IMR-90 (cell line): ENCODE results near the gene IGBP1.

Experiments used
- BHLHE40 ChIP-seq: fragments of 150-350 bp; IDR thresholded peaks from 2 replicates; pipeline ENCODE4 v1.6.1; 2016; ENCODE audit warnings: mild to moderate bottlenecking, low read depth, low read length
- CHD1 ChIP-seq: IDR thresholded peaks from 2 replicates; pipeline ENCODE4 v1.6.1; 2012; ENCODE audit warnings: low read depth, low read length, improper control_type of control experiment
- POLR2A ChIP-seq: IDR thresholded peaks from 2 replicates; pipeline ENCODE4 v1.6.1; 2012; ENCODE audit warnings: mild to moderate bottlenecking, low read depth, low read length
- SMC3 ChIP-seq: fragments of 150-350 bp; IDR thresholded peaks from 2 replicates; pipeline ENCODE4 v1.6.1; 2016; ENCODE audit warnings: low read depth, mild to moderate bottlenecking, antibody characterized with exemption, low read length, moderate library complexity
- TF ChIP-seq, protein P1 (sequence below): conservative IDR thresholded peaks from 2 replicates; pipeline ENCODE4 v1.5.1; 2012; ENCODE audit warnings: mild to moderate bottlenecking, low read depth, low read length, improper control_type of control experiment

DNA sequence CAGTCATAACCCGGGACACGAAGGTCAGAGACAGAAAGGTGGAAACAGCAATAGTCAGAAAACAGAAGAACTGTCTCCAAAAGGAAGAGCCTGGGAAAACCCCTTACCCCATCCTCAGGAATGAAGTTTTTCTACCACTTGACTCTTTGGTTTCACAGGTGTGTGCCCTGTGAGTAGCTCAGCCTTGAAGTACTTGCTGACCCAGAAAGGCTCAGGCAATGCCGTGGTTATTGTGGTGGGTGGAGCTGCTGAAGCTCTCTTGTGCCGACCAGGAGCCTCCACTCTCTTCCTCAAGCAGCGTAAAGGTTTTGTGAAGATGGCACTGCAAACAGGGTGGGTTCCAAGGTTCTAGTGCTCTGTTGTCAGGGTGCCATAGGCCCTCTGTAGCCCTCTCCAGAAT, 68.5 kb downstream of the IGBP1 start:
- TF ChIP-seq, protein P1, sequence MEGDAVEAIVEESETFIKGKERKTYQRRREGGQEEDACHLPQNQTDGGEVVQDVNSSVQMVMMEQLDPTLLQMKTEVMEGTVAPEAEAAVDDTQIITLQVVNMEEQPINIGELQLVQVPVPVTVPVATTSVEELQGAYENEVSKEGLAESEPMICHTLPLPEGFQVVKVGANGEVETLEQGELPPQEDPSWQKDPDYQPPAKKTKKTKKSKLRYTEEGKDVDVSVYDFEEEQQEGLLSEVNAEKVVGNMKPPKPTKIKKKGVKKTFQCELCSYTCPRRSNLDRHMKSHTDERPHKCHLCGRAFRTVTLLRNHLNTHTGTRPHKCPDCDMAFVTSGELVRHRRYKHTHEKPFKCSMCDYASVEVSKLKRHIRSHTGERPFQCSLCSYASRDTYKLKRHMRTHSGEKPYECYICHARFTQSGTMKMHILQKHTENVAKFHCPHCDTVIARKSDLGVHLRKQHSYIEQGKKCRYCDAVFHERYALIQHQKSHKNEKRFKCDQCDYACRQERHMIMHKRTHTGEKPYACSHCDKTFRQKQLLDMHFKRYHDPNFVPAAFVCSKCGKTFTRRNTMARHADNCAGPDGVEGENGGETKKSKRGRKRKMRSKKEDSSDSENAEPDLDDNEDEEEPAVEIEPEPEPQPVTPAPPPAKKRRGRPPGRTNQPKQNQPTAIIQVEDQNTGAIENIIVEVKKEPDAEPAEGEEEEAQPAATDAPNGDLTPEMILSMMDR, result no peak
- no peak for TF ChIP-seq SMC3
- TF ChIP-seq BHLHE40, result no peak
- TF ChIP-seq POLR2A, result no peak
- no peak for TF ChIP-seq CHD1
